GM23248 (cell line): ENCODE data around the gene ANKRD1. TPM values are rescaled to one million over a fixed set of nuclear protein-coding genes. Genes with fewer than 3 reads are reported as not detected.

Experiments
- DNase-seq: peaks from one replicate; pipeline ENCODE4 v3.0.0-alpha.2; 2015
- H2AFZ ChIP-seq: fragments of 200-600 bp; sonication (generic); 2 replicates; pipeline ENCODE4 v1.6.1; 2016; ENCODE audit warnings: antibody characterized with exemption
- H3F3A ChIP-seq: fragments of 200-600 bp; sonication (generic); 2 replicates; pipeline ENCODE4 v1.6.1; 2016; ENCODE audit warnings: mild to moderate bottlenecking, antibody characterized with exemption, mixed run types; ENCODE audit not compliant: insufficient read depth
- H3K27ac ChIP-seq: fragments of 200-600 bp; sonication (generic); 2 replicates; pipeline ENCODE4 v1.5.1; 2016; ENCODE audit warnings: mild to moderate bottlenecking
- H3K27me3 ChIP-seq: fragments of 200-600 bp; sonication (generic); replicated peaks from 2 replicates; pipeline ENCODE4 v1.6.1; 2016; ENCODE audit warnings: mild to moderate bottlenecking; ENCODE audit not compliant: insufficient read depth
- H3K36me3 ChIP-seq: fragments of 200-600 bp; sonication (generic); 2 replicates; pipeline ENCODE4 v1.6.1; 2016; ENCODE audit warnings: low read depth, mild to moderate bottlenecking
- H3K4me1 ChIP-seq: fragments of 200-600 bp; sonication (generic); 2 replicates; pipeline ENCODE4 v1.6.1; 2016; ENCODE audit warnings: mild to moderate bottlenecking; ENCODE audit not compliant: insufficient read depth
- H3K4me2 ChIP-seq: fragments of 200-600 bp; sonication (generic); one replicate; pipeline ENCODE4 v1.6.1; 2016; ENCODE audit warnings: mild to moderate bottlenecking; ENCODE audit not compliant: unreplicated experiment
- H3K4me3 ChIP-seq: fragments of 200-600 bp; sonication (generic); 2 replicates; pipeline ENCODE4 v1.5.1; 2016; ENCODE audit warnings: mild to moderate bottlenecking
- H3K79me2 ChIP-seq: fragments of 200-600 bp; sonication (generic); 2 replicates; pipeline ENCODE4 v1.6.1; 2016; ENCODE audit warnings: mild to moderate bottlenecking; ENCODE audit not compliant: insufficient read depth
- H3K9ac ChIP-seq: fragments of 200-600 bp; sonication (generic); 2 replicates; pipeline ENCODE4 v1.6.1; 2016; ENCODE audit warnings: mild to moderate bottlenecking
- H3K9me2 ChIP-seq: fragments of 200-600 bp; sonication (generic); 2 replicates; pipeline ENCODE4 v1.6.1; 2016; ENCODE audit warnings: mixed run types, mild to moderate bottlenecking, moderate library complexity; ENCODE audit not compliant: insufficient read depth
- H3K9me3 ChIP-seq: fragments of 200-600 bp; sonication (generic); one replicate; pipeline ENCODE4 v1.6.1; 2017; ENCODE audit warnings: low read depth
- H4K20me1 ChIP-seq: fragments of 200-600 bp; sonication (generic); 2 replicates; pipeline ENCODE4 v1.6.0; 2016; ENCODE audit not compliant: insufficient read depth
- EZH2 ChIP-seq: fragments of 200-600 bp; sonication (generic); IDR thresholded peaks from 2 replicates; pipeline ENCODE4 v1.6.1; 2018; ENCODE audit warnings: antibody characterized with exemption, mild to moderate bottlenecking; ENCODE audit not compliant: insufficient read depth, poor library complexity, severe bottlenecking
- EZH2phosphoT487 ChIP-seq: fragments of 200-600 bp; sonication (generic); IDR thresholded peaks from 2 replicates; pipeline ENCODE4 v1.6.1; 2018; ENCODE audit warnings: antibody characterized with exemption, moderate library complexity, mild to moderate bottlenecking, low read depth; ENCODE audit not compliant: insufficient read depth
- WGBS, 2 experiments: methylation state at CpG; one replicate each; pipeline ENCODE4 v1.1.6; 2015 to 2017; ENCODE audit warnings: low lambda C conversion rate in 2 of 2, low coverage in 1 of 2; ENCODE audit errors: missing lambda C conversion rate in 2 of 2; 5-methylcytosine and 5-hydroxymethylcytosine counted together
- in situ Hi-C: fragments of 300-500 bp; cut with MboI; formaldehyde crosslinking; loops from 2 replicates; pipeline ENCODE4 v1.15.0; 2020
- polyA plus RNA-seq: library from polyadenylated mRNA; unstranded; fragments of >200 nt; fragmentation: Nextera tagmentation; extraction: Ambion mirVana; gene quantifications from 2 replicates; pipeline ENCODE4 v1.2.1, GENCODE V29; 2016
- total RNA-seq: library from RNA; depleted of rRNA; stranded (reverse); fragments of >200 nt; shearing (Covaris generic); gene quantifications from 2 replicates; pipeline ENCODE4 v1.2.3, GENCODE V29; 2014

The ANKRD1 gene
- total and polyA plus RNA-seq, 2 experiments from 2014 or later: 3.6 to 10.9 TPM

- Histone ChIP-seq H3K27me3 (no peaks in the 10 kb centered on the region), H3K9me3 (no peaks in the 10 kb centered on the region), H3K4me2 (no peak overlapping the region), H3K79me2 (no peaks in the 10 kb centered on the region), H3K4me1 (peaks cover 32% of the 10 kb centered on the region), H3K36me3 (no peaks in the 10 kb centered on the region), H4K20me1 (no peaks in the 10 kb centered on the region), H2AFZ (no peak overlapping the region), H3K9ac (no peak overlapping the region), H3F3A (no peaks in the 10 kb centered on the region), H3K27ac (no peak overlapping the region; the same call in 1 of the 2 replicates), H3K4me3 (no peak overlapping the region), H3K9me2 (no peaks in the 10 kb centered on the region)
- no peak for TF ChIP-seq EZH2phosphoT487
- no peak for TF ChIP-seq EZH2
- no peak for DNase-seq
- 93 to 94% methylated on average over 3 of the region's 3 CpGs for WGBS, 2 experiments
- in situ Hi-C loops: no loop called here
Measured at GRCh38 chr10:90921906-90922305, 1.0 kb upstream of the ANKRD1 start.

- no peaks in the 10 kb centered on the region for H3K9me2 ChIP-seq
- no peak for TF ChIP-seq EZH2
- no peak for TF ChIP-seq EZH2phosphoT487
- H3K4me3 ChIP-seq: no peak overlapping the region
- no peaks in the 10 kb centered on the region for H3K79me2 ChIP-seq
- H3K9me3 ChIP-seq: no peaks in the 10 kb centered on the region
- DNase-seq: no peak
- no peak overlapping the region for H3K9ac ChIP-seq
- no peak overlapping the region for H3K27ac ChIP-seq
- H4K20me1 ChIP-seq: no peaks in the 10 kb centered on the region
- H3F3A ChIP-seq: no peaks in the 10 kb centered on the region
- H2AFZ ChIP-seq: no peak overlapping the region; the same call in 1 of the 2 replicates
- H3K4me1 ChIP-seq: peaks cover 32% of the 10 kb centered on the region
- 94 to 96% methylated on average over 8 of the region's 8 CpGs for WGBS, 2 experiments
- H3K27me3 ChIP-seq: no peaks in the 10 kb centered on the region
- H3K4me2 ChIP-seq: peak overlapping the region; percentile 63
- no peaks in the 10 kb centered on the region for H3K36me3 ChIP-seq
- in situ Hi-C loops: no loop called here
Measured at GRCh38 chr10:90919683-90920574, 958 bp downstream of the ANKRD1 start.

GRCh38 chr10:90917968-90918318 lies 2.9 kb downstream of the ANKRD1 start:
- no peaks in the 10 kb centered on the region for H3K9me3 ChIP-seq
- in situ Hi-C loops: no loop called here
- TF ChIP-seq EZH2 (no peak), EZH2phosphoT487 (no peak)
- DNase-seq: no peak
- no peaks in the 10 kb centered on the region for H3K9me2 ChIP-seq
- H3K9ac ChIP-seq: no peak overlapping the region
- H2AFZ ChIP-seq: no peak overlapping the region
- H3K27me3 ChIP-seq: no peaks in the 10 kb centered on the region
- no peak overlapping the region for H3K4me2 ChIP-seq
- no peaks in the 10 kb centered on the region for H4K20me1 ChIP-seq
- H3K79me2 ChIP-seq: no peaks in the 10 kb centered on the region
- no peaks in the 10 kb centered on the region for H3K36me3 ChIP-seq
- WGBS, 2 experiments: 97 to 99% methylated on average over 3 of the region's 3 CpGs
- no peak overlapping the region for H3K27ac ChIP-seq
- no peaks in the 10 kb centered on the region for H3F3A ChIP-seq
- no peak overlapping the region for H3K4me3 ChIP-seq
- peaks cover 32% of the 10 kb centered on the region for H3K4me1 ChIP-seq

- H3K79me2 ChIP-seq: no peaks in the 10 kb centered on the region
- no peak overlapping the region for H3K9ac ChIP-seq
- no peaks in the 10 kb centered on the region for H3F3A ChIP-seq
- in situ Hi-C loops: no loop called here
- no peak for DNase-seq
- no peaks in the 10 kb centered on the region for H3K9me2 ChIP-seq
- no peaks in the 10 kb centered on the region for H3K27me3 ChIP-seq
- no peak overlapping the region for H3K4me2 ChIP-seq
- H3K9me3 ChIP-seq: no peaks in the 10 kb centered on the region
- H4K20me1 ChIP-seq: no peaks in the 10 kb centered on the region
- no peak overlapping the region for H3K27ac ChIP-seq
- no peaks in the 10 kb centered on the region for H3K36me3 ChIP-seq
- peaks cover 33% of the 10 kb centered on the region for H3K4me1 ChIP-seq
- no peak overlapping the region for H3K4me3 ChIP-seq
- 84 to 85% methylated on average over 8 of the region's 8 CpGs for WGBS, 2 experiments
- H2AFZ ChIP-seq: no peak overlapping the region
- no peak for TF ChIP-seq EZH2
- no peak for TF ChIP-seq EZH2phosphoT487
Measured at GRCh38 chr10:90917238-90917967, 3.5 kb downstream of the ANKRD1 start.
